CD14-positive monocyte (primary cell): ENCODE results near the gene UBXN6. TPM values are rescaled to one million over a fixed set of nuclear protein-coding genes. Genes with fewer than 3 reads are reported as not detected.
A peak's percentile ranks its signal among the peaks of the same experiment; 100 is the strongest.

Experiments
- DNase-seq, 3 donors: peaks; one replicate each; pipeline ENCODE4 v3.0.0-alpha.2; 2011 to 2022
- H2AFZ ChIP-seq: 2 replicates; pipeline ENCODE4 v1.6.0; 2012; ENCODE audit warnings: mild to moderate bottlenecking, low read depth, low read length, inconsistent platforms; ENCODE audit not compliant: insufficient read depth, poor library complexity, severe bottlenecking
- H3K27ac ChIP-seq, 2 donors: 1 replicate in 1 of 2; 2 replicates in 1 of 2; pipeline ENCODE4 v1.5.1; 2012 to 2013; ENCODE audit warnings: low read length in 2 of 2, control low read depth in 1 of 2, inconsistent platforms in 1 of 2, low read depth in 1 of 2, mild to moderate bottlenecking in 1 of 2
- H3K27me3 ChIP-seq, 2 donors: one replicate each; pipeline versions ENCODE4 v1.6.0 to v1.6.1; 2011 to 2013; ENCODE audit warnings: low read length in 2 of 2; ENCODE audit not compliant: control insufficient read depth in 2 of 2, insufficient read depth in 2 of 2
- H3K36me3 ChIP-seq, 2 donors: replicated peaks in 1 of 2; 1 replicate in 1 of 2; 2 replicates in 1 of 2; pipeline versions ENCODE4 v1.5.1 to v1.6.1; 2012 to 2013; ENCODE audit warnings: low read length in 2 of 2, control low read depth in 1 of 2, inconsistent platforms in 1 of 2, mild to moderate bottlenecking in 1 of 2; ENCODE audit not compliant: insufficient read depth in 2 of 2, control insufficient read depth in 1 of 2
- H3K4me1 ChIP-seq, 2 donors: 1 replicate in 1 of 2; 2 replicates in 1 of 2; pipeline versions ENCODE4 v1.5.1 to v1.6.1; 2012 to 2013; ENCODE audit warnings: low read length in 2 of 2, control low read depth in 1 of 2, inconsistent platforms in 1 of 2, mild to moderate bottlenecking in 1 of 2, moderate library complexity in 1 of 2; ENCODE audit not compliant: insufficient read depth in 2 of 2, control insufficient read depth in 1 of 2
- H3K4me2 ChIP-seq: replicated peaks from 2 replicates; pipeline ENCODE3; 2012; ENCODE audit warnings: low read length, moderate library complexity, mild to moderate bottlenecking; ENCODE audit not compliant: poor library complexity, severe bottlenecking; ENCODE audit errors: extremely low read depth
- H3K4me3 ChIP-seq, 3 experiments: fragments of 200-600 bp in 1 of 3; sonication (generic) in 1 of 3; replicated peaks in 1 of 3; 1 replicate in 2 of 3; 2 replicates in 1 of 3; pipeline ENCODE4 v1.5.1; 2011 to 2013; ENCODE audit warnings: low read length in 3 of 3, mild to moderate bottlenecking in 3 of 3, control low read depth in 2 of 3, low read depth in 2 of 3, inconsistent platforms in 1 of 3, moderate library complexity in 1 of 3
- H3K79me2 ChIP-seq: 2 replicates; pipeline ENCODE4 v1.6.0; 2012; ENCODE audit warnings: mild to moderate bottlenecking, control low read depth, inconsistent platforms, low read length, moderate library complexity; ENCODE audit not compliant: insufficient read depth
- H3K9ac ChIP-seq: 2 replicates; pipeline ENCODE4 v1.6.0; 2017; ENCODE audit warnings: low read length, mild to moderate bottlenecking; ENCODE audit not compliant: insufficient read depth, poor library complexity, severe bottlenecking
- H3K9me3 ChIP-seq, 2 donors: replicated peaks in 1 of 2; 1 replicate in 1 of 2; 2 replicates in 1 of 2; pipeline versions ENCODE4 v1.5.1 to v1.6.1; 2012 to 2013; ENCODE audit warnings: low read length in 2 of 2, control low read depth in 1 of 2; ENCODE audit not compliant: control insufficient read depth in 1 of 2, insufficient read depth in 1 of 2
- H4K20me1 ChIP-seq: 2 replicates; pipeline ENCODE4 v1.6.0; 2012; ENCODE audit warnings: mild to moderate bottlenecking, low read length, control low read depth, moderate library complexity; ENCODE audit not compliant: insufficient read depth
- H3K27ac Mint-ChIP-seq, 7 donors: one replicate each; pipeline ENCODE4 v1.8.0; 2020; ENCODE audit warnings: mild to moderate bottlenecking in 7 of 7, mixed read lengths in 7 of 7, moderate library complexity in 6 of 7, inconsistent platforms in 2 of 7
- H3K27me3 Mint-ChIP-seq, 3 donors: one replicate each; pipeline ENCODE4 v1.8.0; 2021 to 2022; ENCODE audit warnings: low read depth in 3 of 3, mild to moderate bottlenecking in 3 of 3, mixed read lengths in 3 of 3, moderate library complexity in 3 of 3, inconsistent platforms in 1 of 3
- H3K36me3 Mint-ChIP-seq, 2 donors: one replicate each; pipeline ENCODE4 v1.8.0; 2020; ENCODE audit warnings: mixed read lengths in 2 of 2, inconsistent platforms in 1 of 2, mild to moderate bottlenecking in 1 of 2
- H3K4me1 Mint-ChIP-seq: one replicate; pipeline ENCODE4 v1.8.0; 2020; ENCODE audit warnings: mild to moderate bottlenecking, mixed read lengths
- H3K4me3 Mint-ChIP-seq, 2 donors: one replicate each; pipeline ENCODE4 v1.8.0; 2020; ENCODE audit warnings: mild to moderate bottlenecking in 2 of 2, mixed read lengths in 2 of 2, moderate library complexity in 1 of 2
- H3K9me3 Mint-ChIP-seq, 7 donors: one replicate each; pipeline ENCODE4 v1.8.0; 2020 to 2022; ENCODE audit warnings: mixed read lengths in 7 of 7, mild to moderate bottlenecking in 6 of 7, moderate library complexity in 6 of 7, inconsistent platforms in 2 of 7
- CTCF ChIP-seq: fragments of 200-600 bp; IDR thresholded peaks from one replicate; pipeline ENCODE4 v1.8.0; 2022; ENCODE audit warnings: antibody characterized with exemption, mild to moderate bottlenecking
- WGBS: methylation state at CpG from one replicate; pipeline ENCODE4 v1.1.5; 2013; ENCODE audit warnings: missing lambda C conversion rate; ENCODE audit not compliant: insufficient coverage; 5-methylcytosine and 5-hydroxymethylcytosine counted together
- intact Hi-C, 2 donors: fragments of 100-400 bp; cut with micrococcal nuclease; formaldehyde crosslinking; loops; one replicate each; pipeline versions ENCODE4 v1.15.0 to v1.15.1; 2023
- polyA plus RNA-seq, 3 donors: library from polyadenylated mRNA; depleted of rRNA in 1 of 3; unstranded in 2 of 3; stranded (reverse) in 1 of 3; fragments of 300-500 nt in 2 of 3; fragments of >200 nt in 1 of 3; fragmentation: Illumina TruSeq in 2 of 3; gene quantifications; 1 replicate in 2 of 3; 2 replicates in 1 of 3; pipeline ENCODE4 v1.2.3, GENCODE V29; 2012 to 2021

The UBXN6 gene
- polyA plus RNA-seq, 3 donors, result 3.8 to 64.5 (median 5.4) TPM

GRCh38 chr19:4414144-4414799 is 43.3 kb downstream of the UBXN6 start:
- Mint-ChIP-seq H3K4me1 (peaks cover 3% of the 10 kb centered on the region), H3K27me3 (peaks cover 0 to 1% (median 0%) of the 10 kb centered on the region in 3 donors), H3K36me3 (peaks cover 28 to 70% of the 10 kb centered on the region in 2 donors), H3K9me3 (no peaks in the 10 kb centered on the region), H3K27ac (no peak overlapping the region), H3K4me3 (no peak overlapping the region)
- no peak overlapping the region for H3K27ac ChIP-seq
- H3K9ac ChIP-seq, result no peak overlapping the region
- no peak overlapping the region for H2AFZ ChIP-seq
- TF ChIP-seq CTCF, result no peak
- 90% methylated on average over 6 of the region's 7 CpGs for WGBS
- H3K79me2 ChIP-seq, result peaks cover 72% of the 10 kb centered on the region
- no peaks in the 10 kb centered on the region for H3K9me3 ChIP-seq
- no peak overlapping the region for H3K4me3 ChIP-seq
- intact Hi-C loops, result no loop called here
- DNase-seq, result no peak
- H3K4me1 ChIP-seq, result no peaks in the 10 kb centered on the region
- no peak overlapping the region for H3K4me2 ChIP-seq
- peaks cover 22 to 56% of the 10 kb centered on the region in 2 donors for H3K36me3 ChIP-seq
- H4K20me1 ChIP-seq, result no peaks in the 10 kb centered on the region
- no peaks in the 10 kb centered on the region for H3K27me3 ChIP-seq

- H3K4me2 ChIP-seq, result no peak overlapping the region
- no peak overlapping the region for H2AFZ ChIP-seq
- Mint-ChIP-seq H3K4me1 (peaks cover 3% of the 10 kb centered on the region), H3K36me3 (peaks cover 33 to 75% of the 10 kb centered on the region in 2 donors), H3K27me3 (peaks cover 0 to 1% (median 0%) of the 10 kb centered on the region in 3 donors), H3K9me3 (no peaks in the 10 kb centered on the region), H3K4me3 (no peak overlapping the region), H3K27ac (peak overlapping the region in 2 of 7 donors; percentile 10 to 37)
- H4K20me1 ChIP-seq, result no peaks in the 10 kb centered on the region
- no peak overlapping the region for H3K9ac ChIP-seq
- peaks cover 28 to 63% of the 10 kb centered on the region in 2 donors for H3K36me3 ChIP-seq
- no peak for TF ChIP-seq CTCF
- WGBS, result no CpG with 5 or more reads among the region's 3 CpGs
- DNase-seq, result no peak
- peaks cover 79% of the 10 kb centered on the region for H3K79me2 ChIP-seq
- H3K27ac ChIP-seq, result no peak overlapping the region
- no peaks in the 10 kb centered on the region for H3K27me3 ChIP-seq
- no peaks in the 10 kb centered on the region for H3K4me1 ChIP-seq
- intact Hi-C loops, result no loop called here
- no peaks in the 10 kb centered on the region for H3K9me3 ChIP-seq
- H3K4me3 ChIP-seq, result no peak overlapping the region
These were observed 44.0 kb downstream of the UBXN6 start for GRCh38 chr19:4413588-4413987.
